Coronary artery (tissue), 2 donors: Measurements from ENCODE around the gene CD1E.

Experiments
- DNase-seq: peaks from one replicate; pipeline ENCODE4 v3.0.0-alpha.2; 2017; ENCODE audit warnings: low spot score
- H3K27ac ChIP-seq, 2 donors: fragments of 200-600 bp; sonication (generic); one replicate each; pipeline ENCODE4 v1.5.1; 2016 to 2019
- H3K4me3 ChIP-seq: fragments of 200-600 bp; sonication (generic); 2 replicates; pipeline ENCODE4 v1.5.1; 2016; ENCODE audit warnings: mild to moderate bottlenecking, moderate library complexity
- CTCF ChIP-seq: fragments of 200-600 bp; sonication (generic); IDR thresholded peaks from one replicate; pipeline ENCODE4 v1.5.1; 2019; ENCODE audit warnings: antibody characterized with exemption

CD1E gene

GRCh38 chr1:158329300-158329699 lies 24.4 kb upstream of the CD1E start:
- TF ChIP-seq CTCF: no peak
- Histone ChIP-seq H3K4me3 (no peak overlapping the region), H3K27ac (no peak overlapping the region)
- DNase-seq: no peak

GRCh38 chr1:158329733-158330132 lies 24.0 kb upstream of the CD1E start:
- no peak overlapping the region for H3K4me3 ChIP-seq
- TF ChIP-seq CTCF: no peak
- DNase-seq: no peak
- H3K27ac ChIP-seq: no peak overlapping the region

GRCh38 chr1:158330391-158331105 lies 23.1 kb upstream of the CD1E start:
- no peak for TF ChIP-seq CTCF
- no peak for DNase-seq
- Histone ChIP-seq H3K27ac (no peak overlapping the region), H3K4me3 (no peak overlapping the region)

GRCh38 chr1:158331106-158331425 lies 22.6 kb upstream of the CD1E start:
- Histone ChIP-seq H3K4me3 (no peak overlapping the region), H3K27ac (no peak overlapping the region)
- DNase-seq: no peak
- no peak for TF ChIP-seq CTCF

GRCh38 chr1:158331481-158332150 lies 22.1 kb upstream of the CD1E start, which contains the start of gene CD1B:
Gene CD1B, minus strand, starts transcription at chr1:158331531. Its CDS starts 108 bp downstream, at chr1:158331423.
- Histone ChIP-seq H3K27ac (no peak within 1 kb of the TSS), H3K4me3 (no peak within 1 kb of the TSS)

GRCh38 chr1:158333405-158334155 lies 20.1 kb upstream of the CD1E start:
- no peak overlapping the region for H3K27ac ChIP-seq
- DNase-seq: no peak
- no peak for TF ChIP-seq CTCF
- no peak overlapping the region for H3K4me3 ChIP-seq

More at GRCh38 chr1:158331481-158332150, 22.1 kb upstream of the CD1E start, which contains the start of gene CD1B:
- no peak for TF ChIP-seq CTCF
- no peak for DNase-seq
